ENCODE data around the gene PABPC3. TPM values are rescaled to one million over a fixed set of nuclear protein-coding genes. Genes with fewer than 3 reads are reported as not detected.

The PABPC3 gene
- total RNA-seq, 4 donors from 2014 or later, result 0.07 to 0.17 (median 0.10) TPM; not detected in 1

DNA sequence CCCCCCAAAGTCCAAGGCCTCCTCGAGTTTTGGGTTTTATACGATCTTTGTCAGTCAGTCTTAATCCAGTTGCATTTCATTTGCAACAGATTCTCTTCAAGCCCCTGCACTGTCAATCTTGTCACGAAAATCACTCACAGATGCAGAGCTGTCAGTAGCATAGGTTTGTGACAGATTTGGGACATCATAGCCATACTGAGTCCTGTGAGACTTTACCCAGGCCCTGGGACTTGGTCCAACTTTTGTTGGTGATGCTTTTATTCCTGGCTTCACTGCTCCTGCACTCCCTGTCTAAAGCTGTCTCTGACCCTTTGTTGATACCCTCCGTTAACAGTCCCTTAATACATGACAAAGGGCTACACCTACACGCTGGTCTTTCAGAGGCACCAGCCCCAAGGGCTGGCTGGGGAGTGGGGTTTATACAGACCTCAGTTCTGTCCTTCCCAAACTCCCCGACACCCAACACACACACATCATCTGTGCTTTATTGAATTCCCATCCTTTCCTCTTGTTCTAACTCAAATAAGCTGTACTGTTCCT is 36.0 kb downstream of the PABPC3 start:
- TF ChIP-seq, protein P1, sequence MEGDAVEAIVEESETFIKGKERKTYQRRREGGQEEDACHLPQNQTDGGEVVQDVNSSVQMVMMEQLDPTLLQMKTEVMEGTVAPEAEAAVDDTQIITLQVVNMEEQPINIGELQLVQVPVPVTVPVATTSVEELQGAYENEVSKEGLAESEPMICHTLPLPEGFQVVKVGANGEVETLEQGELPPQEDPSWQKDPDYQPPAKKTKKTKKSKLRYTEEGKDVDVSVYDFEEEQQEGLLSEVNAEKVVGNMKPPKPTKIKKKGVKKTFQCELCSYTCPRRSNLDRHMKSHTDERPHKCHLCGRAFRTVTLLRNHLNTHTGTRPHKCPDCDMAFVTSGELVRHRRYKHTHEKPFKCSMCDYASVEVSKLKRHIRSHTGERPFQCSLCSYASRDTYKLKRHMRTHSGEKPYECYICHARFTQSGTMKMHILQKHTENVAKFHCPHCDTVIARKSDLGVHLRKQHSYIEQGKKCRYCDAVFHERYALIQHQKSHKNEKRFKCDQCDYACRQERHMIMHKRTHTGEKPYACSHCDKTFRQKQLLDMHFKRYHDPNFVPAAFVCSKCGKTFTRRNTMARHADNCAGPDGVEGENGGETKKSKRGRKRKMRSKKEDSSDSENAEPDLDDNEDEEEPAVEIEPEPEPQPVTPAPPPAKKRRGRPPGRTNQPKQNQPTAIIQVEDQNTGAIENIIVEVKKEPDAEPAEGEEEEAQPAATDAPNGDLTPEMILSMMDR (IDR thresholded peaks at IDR 0.05), result no peak
- TF ChIP-seq POLR2A (IDR thresholded peaks at IDR 0.05), result no peak
- H3K4me3 ChIP-seq (ENCODE audit: low read depth, poor library complexity, severe bottlenecking), result no peak overlapping the region
- 71 to 72% methylated on average over 6 of the region's 6 CpGs for WGBS, 2 donors
- intact Hi-C loops (cut with DNase I; ENCODE audit: low total_unique reads), result no loop called here
- no peak for DNase-seq (ENCODE audit: low spot score in 2 of 2)

- 71% methylated on average over 5 of the region's 5 CpGs for WGBS, 2 donors
- DNase-seq (ENCODE audit: low spot score in 2 of 2), result no peak
- intact Hi-C loops (cut with DNase I; ENCODE audit: low total_unique reads), result no loop called here
- H3K4me3 ChIP-seq (ENCODE audit: low read depth, poor library complexity, severe bottlenecking), result no peak overlapping the region
- TF ChIP-seq POLR2A (IDR thresholded peaks at IDR 0.05), result no peak
- TF ChIP-seq, protein P1 (IDR thresholded peaks at IDR 0.05), result no peak
Observed at GRCh38 chr13:25132751-25133390, 36.9 kb downstream of the PABPC3 start.

- intact Hi-C loops (cut with DNase I; ENCODE audit: low total_unique reads), result no loop called here
- TF ChIP-seq, protein P1 (IDR thresholded peaks at IDR 0.05), result no peak
- no peak for TF ChIP-seq POLR2A (IDR thresholded peaks at IDR 0.05)
- H3K4me3 ChIP-seq (ENCODE audit: low read depth, poor library complexity, severe bottlenecking), result no peak overlapping the region
- 56 to 68% methylated on average over 4 of the region's 4 CpGs for WGBS, 2 donors
- DNase-seq (ENCODE audit: low spot score in 2 of 2), result no peak
Observed at GRCh38 chr13:25135896-25136295, 40.0 kb downstream of the PABPC3 start.

GRCh38 chr13:25136880-25137787 is 41.2 kb downstream of the PABPC3 start:
- 24 to 28% methylated on average over 15 of the region's 15 CpGs for WGBS, 2 donors
- DNase-seq (ENCODE audit: low spot score in 2 of 2), result no peak
- no peak overlapping the region for H3K4me3 ChIP-seq (ENCODE audit: low read depth, poor library complexity, severe bottlenecking)
- no peak for TF ChIP-seq POLR2A (IDR thresholded peaks at IDR 0.05)
- TF ChIP-seq, protein P1 (IDR thresholded peaks at IDR 0.05), result no peak
- intact Hi-C loops (cut with DNase I; ENCODE audit: low total_unique reads), result no loop called here

DNA sequence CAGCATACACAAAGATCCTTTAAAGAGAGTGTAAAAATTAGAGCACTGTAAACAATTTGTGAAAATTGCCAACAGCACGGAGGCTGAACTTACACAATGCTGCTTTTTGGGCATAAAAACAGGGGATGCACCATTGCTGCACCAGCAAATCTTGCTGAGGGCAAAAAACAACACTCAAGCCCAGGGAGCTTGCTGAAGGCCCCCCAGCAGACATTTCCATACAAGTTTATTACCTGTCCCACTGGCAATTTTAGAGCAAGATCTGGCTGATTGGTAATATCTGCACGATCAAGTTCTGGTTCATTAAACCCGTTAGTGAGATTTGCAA is 41.8 kb downstream of the PABPC3 start:
- no peak overlapping the region for H3K4me3 ChIP-seq (ENCODE audit: low read depth, poor library complexity, severe bottlenecking)
- intact Hi-C loops (cut with DNase I; ENCODE audit: low total_unique reads), result no loop called here
- WGBS, 2 donors, result 53 to 57% methylated on average over 3 of the region's 3 CpGs
- TF ChIP-seq, protein P1 (IDR thresholded peaks at IDR 0.05), result no peak
- no peak for TF ChIP-seq POLR2A (IDR thresholded peaks at IDR 0.05)
- no peak for DNase-seq (ENCODE audit: low spot score in 2 of 2)

Data from lower leg skin (tissue), 4 donors.